PC-3 (cell line): ENCODE data around the gene HELLS. TPM values are rescaled to one million over a fixed set of nuclear protein-coding genes. Genes with fewer than 3 reads are reported as not detected.

Experiments
- ATAC-seq: fragments of 200-7000 bp; cut with Tn5 transposase; 2 replicates; pipeline ENCODE4 v1.9.1; 2020; ENCODE audit warnings: mild to moderate bottlenecking, moderate library complexity
- BruUV-seq: library from RNA; stranded (reverse); fragments of 400-500 nt; replicated peaks from 2 replicates; lab custom pipeline; 2021; lab: Mats Ljungman, UMichigan
- CTCF ChIA-PET: fragments of 300-600 bp; sonication (Branson Sonifier 250); formaldehyde crosslinking; loops from one replicate; lab custom pipeline; 2022; ENCODE audit warnings: antibody characterized with exemption; lab: Charles Lee
- POLR2A ChIA-PET: fragments of 300-600 bp; sonication (Branson Sonifier 250); formaldehyde crosslinking; loops from one replicate; lab custom pipeline; 2022; ENCODE audit warnings: antibody characterized with exemption; ENCODE audit not compliant: unreplicated experiment; lab: Charles Lee
- DNase-seq: peaks from one replicate; pipeline ENCODE4 v3.0.0-alpha.2; 2015
- H2AFZ ChIP-seq: fragments of 300-600 bp; sonication (generic); 2 replicates; pipeline ENCODE4 v1.6.0; 2016; ENCODE audit warnings: antibody characterized with exemption, low read length
- H3F3A ChIP-seq: fragments of 300-600 bp; sonication (generic); one replicate; pipeline ENCODE4 v1.6.0; 2017; ENCODE audit warnings: antibody characterized with exemption, low read length, control low read depth, mild to moderate bottlenecking; ENCODE audit not compliant: unreplicated experiment
- H3K27ac ChIP-seq: fragments of 300-600 bp; sonication (generic); 2 replicates; pipeline ENCODE4 v1.5.1; 2016; ENCODE audit warnings: mild to moderate bottlenecking, low read length
- H3K27me3 ChIP-seq: fragments of 300-600 bp; sonication (generic); 2 replicates; pipeline ENCODE4 v1.6.1; 2016; ENCODE audit warnings: low read length, mixed read lengths
- H3K36me3 ChIP-seq: fragments of 300-600 bp; sonication (generic); 2 replicates; pipeline ENCODE4 v1.6.1; 2016; ENCODE audit warnings: low read depth, mixed run types, low read length, mixed read lengths
- H3K4me1 ChIP-seq: fragments of 300-600 bp; sonication (generic); 2 replicates; pipeline ENCODE4 v1.5.1; 2016; ENCODE audit warnings: low read length; ENCODE audit not compliant: insufficient read depth
- H3K4me2 ChIP-seq: fragments of 300-600 bp; sonication (generic); 2 replicates; pipeline ENCODE4 v1.6.0; 2016; ENCODE audit warnings: low read length
- H3K4me3 ChIP-seq: fragments of 300-600 bp; sonication (generic); 2 replicates; pipeline ENCODE4 v1.5.1; 2016; ENCODE audit warnings: mild to moderate bottlenecking, low read length, mixed read lengths
- H3K79me2 ChIP-seq: fragments of 300-600 bp; sonication (generic); 2 replicates; pipeline ENCODE4 v1.6.1; 2017; ENCODE audit warnings: low read length, mixed read lengths
- H3K9ac ChIP-seq: fragments of 300-600 bp; sonication (generic); 2 replicates; pipeline ENCODE4 v1.6.0; 2016; ENCODE audit warnings: mild to moderate bottlenecking, low read length
- H3K9me2 ChIP-seq: fragments of 300-600 bp; sonication (generic); replicated peaks from 2 replicates; pipeline ENCODE4 v1.6.1; 2016; ENCODE audit warnings: mixed run types, low read length, mixed read lengths
- H3K9me3 ChIP-seq: fragments of 300-600 bp; sonication (generic); 2 replicates; pipeline ENCODE4 v1.6.1; 2016; ENCODE audit warnings: low read length, mixed read lengths
- H4K20me1 ChIP-seq: fragments of 300-600 bp; sonication (generic); 2 replicates; pipeline ENCODE4 v1.6.1; 2016; ENCODE audit warnings: low read length, mixed read lengths
- EZH2 ChIP-seq: fragments of 300-600 bp; sonication (generic); IDR thresholded peaks from one replicate; pipeline ENCODE4 v1.6.1; 2017; ENCODE audit warnings: antibody characterized with exemption, mild to moderate bottlenecking, low read length; ENCODE audit not compliant: unreplicated experiment
- EZH2phosphoT487 ChIP-seq: fragments of 300-600 bp; sonication (generic); IDR thresholded peaks from 2 replicates; pipeline ENCODE4 v1.6.1; 2018; ENCODE audit warnings: mild to moderate bottlenecking, antibody characterized with exemption, low read length, borderline replicate concordance
- intact Hi-C: fragments of 100-400 bp; cut with micrococcal nuclease; formaldehyde crosslinking; loops from 2 replicates; pipeline ENCODE4 v1.9.0; 2023
- total RNA-seq: library from RNA; depleted of rRNA; stranded (reverse); fragments of >200 nt; gene quantifications from 2 replicates; pipeline ENCODE4 v1.2.3, GENCODE V29; 2014
- TF ChIP-seq, protein P1 (sequence below): fragments of 300-600 bp; sonication (generic); conservative IDR thresholded peaks from 2 replicates; pipeline ENCODE4 v1.5.1; 2017; ENCODE audit warnings: antibody characterized with exemption, low read depth, mild to moderate bottlenecking, low read length

Gene HELLS
- total RNA-seq, 1 experiment from 2014 or later, result 86.3 TPM

DNA sequence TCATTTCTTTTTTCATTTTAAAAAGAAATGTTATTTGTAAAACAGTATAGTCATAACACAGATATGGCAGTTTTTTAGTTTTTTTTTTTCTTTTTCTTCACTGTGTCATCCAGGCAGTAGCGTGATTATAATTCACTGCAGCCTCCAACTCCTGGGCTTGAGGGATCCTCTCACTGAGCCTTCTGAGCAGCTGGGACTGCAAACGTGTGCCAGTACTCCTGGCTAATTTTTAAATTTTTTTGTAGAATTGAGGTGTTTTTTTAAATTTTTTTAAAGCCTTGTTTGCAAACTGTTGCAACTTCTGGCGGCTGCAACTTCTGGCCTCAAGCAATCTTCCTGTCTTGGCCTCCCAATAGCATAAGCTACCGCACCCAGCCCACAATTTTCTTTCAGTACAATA is 63.0 kb downstream of the HELLS start:
- no peaks in the 10 kb centered on the region for H3K9me2 ChIP-seq
- no peak overlapping the region for H3K9ac ChIP-seq
- no peaks in the 10 kb centered on the region for H3K27me3 ChIP-seq
- DNase-seq (no peak), ATAC-seq (no peak)
- no peaks in the 10 kb centered on the region for H4K20me1 ChIP-seq
- H3K4me2 ChIP-seq, result no peak overlapping the region
- H3K79me2 ChIP-seq, result no peaks in the 10 kb centered on the region
- intact Hi-C loops, result no loop called here
- no peaks in the 10 kb centered on the region for H3F3A ChIP-seq
- H2AFZ ChIP-seq, result no peak overlapping the region
- POLR2A ChIA-PET, result no interaction called here
- H3K4me1 ChIP-seq, result no peaks in the 10 kb centered on the region
- no peak overlapping the region for H3K4me3 ChIP-seq
- TF ChIP-seq, protein P1, sequence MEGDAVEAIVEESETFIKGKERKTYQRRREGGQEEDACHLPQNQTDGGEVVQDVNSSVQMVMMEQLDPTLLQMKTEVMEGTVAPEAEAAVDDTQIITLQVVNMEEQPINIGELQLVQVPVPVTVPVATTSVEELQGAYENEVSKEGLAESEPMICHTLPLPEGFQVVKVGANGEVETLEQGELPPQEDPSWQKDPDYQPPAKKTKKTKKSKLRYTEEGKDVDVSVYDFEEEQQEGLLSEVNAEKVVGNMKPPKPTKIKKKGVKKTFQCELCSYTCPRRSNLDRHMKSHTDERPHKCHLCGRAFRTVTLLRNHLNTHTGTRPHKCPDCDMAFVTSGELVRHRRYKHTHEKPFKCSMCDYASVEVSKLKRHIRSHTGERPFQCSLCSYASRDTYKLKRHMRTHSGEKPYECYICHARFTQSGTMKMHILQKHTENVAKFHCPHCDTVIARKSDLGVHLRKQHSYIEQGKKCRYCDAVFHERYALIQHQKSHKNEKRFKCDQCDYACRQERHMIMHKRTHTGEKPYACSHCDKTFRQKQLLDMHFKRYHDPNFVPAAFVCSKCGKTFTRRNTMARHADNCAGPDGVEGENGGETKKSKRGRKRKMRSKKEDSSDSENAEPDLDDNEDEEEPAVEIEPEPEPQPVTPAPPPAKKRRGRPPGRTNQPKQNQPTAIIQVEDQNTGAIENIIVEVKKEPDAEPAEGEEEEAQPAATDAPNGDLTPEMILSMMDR, result no peak
- H3K27ac ChIP-seq, result no peak overlapping the region
- no peaks in the 10 kb centered on the region for H3K9me3 ChIP-seq
- CTCF ChIA-PET, result no interaction called here
- BruUV-seq, result no TSS peak
- H3K36me3 ChIP-seq, result no peaks in the 10 kb centered on the region; the same call in 1 of the 2 replicates

DNA sequence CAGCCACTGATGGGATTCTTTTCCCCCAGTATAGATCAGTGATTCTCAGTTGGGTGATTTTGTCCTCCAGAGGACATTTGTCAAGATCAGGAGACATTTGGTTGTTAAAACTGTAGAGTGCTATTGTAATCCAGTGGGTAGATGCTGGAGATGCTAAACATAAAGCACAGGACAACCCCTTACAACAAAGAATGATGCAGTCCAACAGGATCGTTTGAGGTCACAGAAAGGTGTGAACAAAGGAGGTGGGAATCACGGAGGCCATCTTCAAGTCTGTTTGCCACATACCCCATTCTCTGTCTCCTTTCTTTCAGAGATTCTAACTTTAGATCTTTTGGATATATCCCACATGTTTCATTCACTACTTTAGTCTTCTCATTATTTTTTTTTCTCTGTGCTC is 69.0 kb downstream of the HELLS start:
- H2AFZ ChIP-seq, result no peak overlapping the region
- no peak overlapping the region for H3K9ac ChIP-seq
- H3K4me3 ChIP-seq, result no peak overlapping the region
- CTCF ChIA-PET, result no interaction called here
- no peaks in the 10 kb centered on the region for H3K36me3 ChIP-seq
- no peaks in the 10 kb centered on the region for H3K9me2 ChIP-seq
- no peaks in the 10 kb centered on the region for H3K27me3 ChIP-seq
- H3F3A ChIP-seq, result no peaks in the 10 kb centered on the region
- no TSS peak for BruUV-seq
- H3K4me2 ChIP-seq, result no peak overlapping the region
- intact Hi-C loops, result no loop called here
- ATAC-seq (no peak), DNase-seq (no peak)
- POLR2A ChIA-PET, result no interaction called here
- TF ChIP-seq EZH2phosphoT487 (no peak), EZH2 (no peak)
- TF ChIP-seq, protein P1, result no peak
- no peaks in the 10 kb centered on the region for H3K4me1 ChIP-seq
- no peaks in the 10 kb centered on the region for H3K9me3 ChIP-seq
- H3K27ac ChIP-seq, result no peak overlapping the region
- H4K20me1 ChIP-seq, result no peaks in the 10 kb centered on the region
- H3K79me2 ChIP-seq, result no peaks in the 10 kb centered on the region

DNA sequence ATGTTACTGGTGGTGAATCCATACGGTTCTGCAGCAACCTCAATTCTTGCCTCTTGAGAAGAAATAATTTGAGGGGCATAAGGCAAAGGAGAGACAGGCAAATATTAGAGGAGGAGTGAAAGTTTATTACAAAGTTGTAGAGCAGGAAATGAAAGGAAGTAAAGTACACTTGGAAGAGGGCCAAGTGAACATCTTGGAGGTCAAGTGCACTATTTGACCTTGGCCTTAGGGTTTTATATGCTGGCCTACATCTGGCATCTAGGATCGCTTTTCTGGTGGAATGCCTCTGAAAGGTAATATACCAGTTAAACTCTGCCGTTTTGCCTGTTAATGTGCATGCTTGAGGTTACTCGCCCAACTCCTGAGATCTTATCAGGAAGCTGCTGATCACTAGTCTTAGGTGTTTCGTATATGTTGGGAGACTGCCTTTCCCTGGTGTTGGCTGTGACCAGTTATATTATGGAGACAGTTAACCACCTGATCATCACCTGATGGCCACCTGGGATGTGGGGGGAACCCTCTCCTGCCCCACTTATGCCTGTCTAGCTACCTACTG is 71.9 kb downstream of the HELLS start:
- POLR2A ChIA-PET, result no interaction called here
- Histone ChIP-seq H3K4me2 (no peak overlapping the region), H3K9ac (no peak overlapping the region), H2AFZ (no peak overlapping the region), H3K36me3 (no peaks in the 10 kb centered on the region), H4K20me1 (no peaks in the 10 kb centered on the region), H3F3A (no peaks in the 10 kb centered on the region), H3K9me2 (no peaks in the 10 kb centered on the region), H3K4me1 (no peaks in the 10 kb centered on the region), H3K9me3 (no peaks in the 10 kb centered on the region), H3K79me2 (no peaks in the 10 kb centered on the region), H3K4me3 (no peak overlapping the region), H3K27ac (no peak overlapping the region), H3K27me3 (no peaks in the 10 kb centered on the region)
- no TSS peak for BruUV-seq
- CTCF ChIA-PET, result no interaction called here
- DNase-seq (peak; percentile 7), ATAC-seq (peak; percentile 29; the same call in 1 of the 2 replicates)
- intact Hi-C loops, result no loop called here
- TF ChIP-seq EZH2 (no peak), EZH2phosphoT487 (no peak)
- TF ChIP-seq, protein P1, result no peak
